ENCODE results near the gene TMEM132C. TPM values are rescaled to one million over a fixed set of nuclear protein-coding genes. Genes with fewer than 3 reads are reported as not detected.

Gene TMEM132C
- total and polyA plus RNA-seq, 4 donors = 0.05 to 0.08 (median 0.05) TPM; not detected in 1

DNA sequence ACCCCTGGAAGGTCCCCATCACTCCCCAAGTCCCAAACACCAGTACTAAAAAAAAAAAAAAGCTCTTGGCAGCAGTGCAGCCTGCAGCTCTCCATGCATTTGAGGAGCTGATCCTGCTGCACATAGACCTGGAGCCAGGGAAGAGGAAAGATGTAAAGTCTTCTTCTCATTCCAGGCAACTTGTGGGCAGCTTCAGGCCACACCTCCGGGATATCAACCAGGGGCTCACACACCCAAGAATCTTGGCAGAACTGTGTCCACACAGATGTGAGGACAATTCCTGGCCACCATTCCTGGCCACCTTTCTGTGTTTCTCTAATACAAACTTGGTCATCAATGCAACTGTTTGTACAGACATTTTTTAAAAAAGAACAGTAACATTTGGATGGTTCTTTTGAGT lies 72.7 kb downstream of the TMEM132C start (continued):
- TF ChIP-seq ATF3 (IDR thresholded peaks at IDR 0.05) = no peak
- TF ChIP-seq EGR1 (IDR thresholded peaks at IDR 0.05; ENCODE audit: low read depth in 2 of 2) = no peak
- TF ChIP-seq, protein P1, sequence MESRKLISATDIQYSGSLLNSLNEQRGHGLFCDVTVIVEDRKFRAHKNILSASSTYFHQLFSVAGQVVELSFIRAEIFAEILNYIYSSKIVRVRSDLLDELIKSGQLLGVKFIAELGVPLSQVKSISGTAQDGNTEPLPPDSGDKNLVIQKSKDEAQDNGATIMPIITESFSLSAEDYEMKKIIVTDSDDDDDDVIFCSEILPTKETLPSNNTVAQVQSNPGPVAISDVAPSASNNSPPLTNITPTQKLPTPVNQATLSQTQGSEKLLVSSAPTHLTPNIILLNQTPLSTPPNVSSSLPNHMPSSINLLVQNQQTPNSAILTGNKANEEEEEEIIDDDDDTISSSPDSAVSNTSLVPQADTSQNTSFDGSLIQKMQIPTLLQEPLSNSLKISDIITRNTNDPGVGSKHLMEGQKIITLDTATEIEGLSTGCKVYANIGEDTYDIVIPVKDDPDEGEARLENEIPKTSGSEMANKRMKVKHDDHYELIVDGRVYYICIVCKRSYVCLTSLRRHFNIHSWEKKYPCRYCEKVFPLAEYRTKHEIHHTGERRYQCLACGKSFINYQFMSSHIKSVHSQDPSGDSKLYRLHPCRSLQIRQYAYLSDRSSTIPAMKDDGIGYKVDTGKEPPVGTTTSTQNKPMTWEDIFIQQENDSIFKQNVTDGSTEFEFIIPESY (IDR thresholded peaks at IDR 0.05) = no peak
- no peak for TF ChIP-seq FOXA2 (IDR thresholded peaks at IDR 0.05)
- no peak for TF ChIP-seq YY1 (IDR thresholded peaks at IDR 0.05)
- TF ChIP-seq RXRA (IDR thresholded peaks at IDR 0.05) = no peak
- TF ChIP-seq GABPA (IDR thresholded peaks at IDR 0.05 in 1 of 2, conservative IDR thresholded peaks at IDR 0.05 in 1 of 2) = no peak
- TF ChIP-seq TAF1 (conservative IDR thresholded peaks at IDR 0.05) = no peak
- TF ChIP-seq SP1 (IDR thresholded peaks at IDR 0.05) = no peak

- H3K27me3 ChIP-seq (ENCODE audit: control insufficient read depth in 4 of 4, insufficient read depth in 4 of 4, low read length in 3 of 4) = peaks cover 0 to 2% (median 0%) of the 10 kb centered on the region in 4 donors
- no peaks in the 10 kb centered on the region for H3K36me3 ChIP-seq (ENCODE audit: control insufficient read depth in 4 of 4, insufficient read depth in 3 of 4, low read depth in 1 of 4, low read length in 3 of 4)
- no peak for DNase-seq (ENCODE audit: low spot score)
- H3K9ac ChIP-seq (ENCODE audit: low read depth in 1 of 2, low read length in 2 of 2) = no peak overlapping the region
- TF ChIP-seq, protein P1 (IDR thresholded peaks at IDR 0.05) = no peak
- no peak for TF ChIP-seq RXRA (IDR thresholded peaks at IDR 0.05)
- TF ChIP-seq HNF4A (conservative IDR thresholded peaks at IDR 0.05) = no peak
- TF ChIP-seq GABPA (IDR thresholded peaks at IDR 0.05 in 1 of 2, conservative IDR thresholded peaks at IDR 0.05 in 1 of 2) = no peak
- TF ChIP-seq REST (IDR thresholded peaks at IDR 0.05) = no peak
- no peak for TF ChIP-seq TAF1 (conservative IDR thresholded peaks at IDR 0.05)
- no peak for TF ChIP-seq FOXA2 (IDR thresholded peaks at IDR 0.05)
- no peak for TF ChIP-seq NR2F2 (IDR thresholded peaks at IDR 0.05)
- H3K4me1 ChIP-seq (ENCODE audit: control insufficient read depth in 4 of 4, insufficient read depth in 4 of 4, low read length in 3 of 4) = no peaks in the 10 kb centered on the region
- peaks cover 0 to 6% (median 3%) of the 10 kb centered on the region in 4 donors for H3K9me3 ChIP-seq (ENCODE audit: control insufficient read depth in 4 of 4, low read length in 3 of 4)
- H3K27ac ChIP-seq (ENCODE audit: low read depth in 1 of 2, low read length in 2 of 2) = no peak overlapping the region
- 27% methylated on average over 12 of the region's 12 CpGs for WGBS
- H3K4me3 ChIP-seq (ENCODE audit: low read depth in 1 of 3, low read length in 3 of 3) = no peak overlapping the region
These were observed 86.3 kb downstream of the TMEM132C start for GRCh38 chr12:128353301-128353700.

DNA sequence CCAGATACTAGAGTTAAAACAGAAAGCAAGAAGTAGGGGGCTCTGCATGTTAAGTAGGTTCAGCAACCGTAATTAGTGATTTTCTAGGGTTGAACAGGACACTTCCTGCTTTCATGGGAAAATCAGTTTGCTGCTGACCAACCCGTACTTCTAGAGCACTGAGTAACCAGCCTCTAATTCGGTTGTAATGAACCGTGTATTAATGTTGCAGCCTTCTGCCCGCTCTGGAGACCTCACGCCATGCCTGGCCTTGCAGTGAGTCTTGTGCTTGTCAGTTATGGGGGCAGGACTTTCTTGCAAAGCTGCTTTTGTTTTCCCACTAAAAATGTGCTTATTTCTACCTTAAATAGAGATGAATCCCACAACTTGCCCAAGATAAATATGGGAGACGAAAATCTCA lies 89.6 kb downstream of the TMEM132C start:
- H3K27ac ChIP-seq (ENCODE audit: low read depth in 1 of 2, low read length in 2 of 2) = no peak overlapping the region
- peaks cover 0 to 4% (median 1%) of the 10 kb centered on the region in 4 donors for H3K27me3 ChIP-seq (ENCODE audit: control insufficient read depth in 4 of 4, insufficient read depth in 4 of 4, low read length in 3 of 4)
- WGBS = 69% methylated on average over 7 of the region's 7 CpGs
- no peaks in the 10 kb centered on the region for H3K36me3 ChIP-seq (ENCODE audit: control insufficient read depth in 4 of 4, insufficient read depth in 3 of 4, low read depth in 1 of 4, low read length in 3 of 4)
- H3K9me3 ChIP-seq (ENCODE audit: control insufficient read depth in 4 of 4, low read length in 3 of 4) = peaks cover 0 to 4% (median 2%) of the 10 kb centered on the region in 4 donors
- no peak overlapping the region for H3K4me3 ChIP-seq (ENCODE audit: low read depth in 1 of 3, low read length in 3 of 3)
- TF ChIP-seq YY1 (IDR thresholded peaks at IDR 0.05) = no peak
- no peak for TF ChIP-seq SP1 (IDR thresholded peaks at IDR 0.05)
- TF ChIP-seq, protein P1 (IDR thresholded peaks at IDR 0.05) = no peak
- no peak for TF ChIP-seq NR2F2 (IDR thresholded peaks at IDR 0.05)
- no peak for TF ChIP-seq TAF1 (conservative IDR thresholded peaks at IDR 0.05)
- no peak for TF ChIP-seq HNF4A (conservative IDR thresholded peaks at IDR 0.05)
- TF ChIP-seq JUND (IDR thresholded peaks at IDR 0.05) = no peak
- TF ChIP-seq REST (IDR thresholded peaks at IDR 0.05) = no peak
- no peak for TF ChIP-seq ATF3 (IDR thresholded peaks at IDR 0.05)
- no peak for TF ChIP-seq FOXA1 (IDR thresholded peaks at IDR 0.05)
- no peak for DNase-seq (ENCODE audit: low spot score)
- no peak overlapping the region for H3K9ac ChIP-seq (ENCODE audit: low read depth in 1 of 2, low read length in 2 of 2)
- no peaks in the 10 kb centered on the region for H3K4me1 ChIP-seq (ENCODE audit: control insufficient read depth in 4 of 4, insufficient read depth in 4 of 4, low read length in 3 of 4)

All from liver (tissue), 9 donors.